GM13977 (cell line): ENCODE measurements around the gene POLR2I.

Experiments
- DNase-seq: peaks from one replicate; pipeline ENCODE4 v3.0.0; 2012; ENCODE audit warnings: low spot score
- CTCF ChIP-seq: IDR thresholded peaks from 2 replicates; pipeline ENCODE4 v1.5.1; 2012; ENCODE audit warnings: mild to moderate bottlenecking, control low read depth; ENCODE audit not compliant: insufficient read depth; ENCODE audit errors: extremely low read depth, missing control alignments
- in situ Hi-C: fragments of 300-500 bp; cut with MboI; formaldehyde crosslinking; loops from one replicate; pipeline ENCODE4 v1.12.0; 2022; ENCODE audit warnings: low sequenced_read_pairs, low pct_unique_long_range_greater_than_20kb, mixed read lengths, inconsistent platforms; ENCODE audit not compliant: unreplicated experiment

POLR2I gene

GRCh38 chr19:36114721-36115452 is at the start of gene POLR2I:
Gene POLR2I, minus strand, starts transcription at chr19:36114875. Its CDS starts 19 bp downstream, at chr19:36114856.
- no peak for TF ChIP-seq CTCF
- in situ Hi-C loops = no loop called here
- peak; percentile 99 for DNase-seq

GRCh38 chr19:36163813-36164212 is 49.1 kb upstream of the POLR2I start:
- no peak for TF ChIP-seq CTCF
- in situ Hi-C loops = no loop called here
- no peak for DNase-seq

- in situ Hi-C loops = no loop called here
- DNase-seq = no peak
- TF ChIP-seq CTCF = no peak
Observed at GRCh38 chr19:36160821-36161596, 46.3 kb upstream of the POLR2I start.

GRCh38 chr19:36153126-36153525 is 38.5 kb upstream of the POLR2I start:
- no peak for TF ChIP-seq CTCF
- no peak for DNase-seq
- in situ Hi-C loops = no loop called here

GRCh38 chr19:36152352-36153091 is 37.8 kb upstream of the POLR2I start, which contains the start of gene COX7A1:
Gene COX7A1, minus strand, starts transcription at chr19:36152447. Its CDS starts 40 bp downstream, at chr19:36152407.
- no peak for TF ChIP-seq CTCF
- in situ Hi-C loops = no loop called here
- DNase-seq = no peak

- DNase-seq = peak; percentile 39
- in situ Hi-C loops = no loop called here
- no peak for TF ChIP-seq CTCF
Observed at GRCh38 chr19:36152019-36152351, 37.3 kb upstream of the POLR2I start.
